Measurements from ENCODE around the gene CRYBG1. TPM values are rescaled to one million over a fixed set of nuclear protein-coding genes. Genes with fewer than 3 reads are reported as not detected.

Gene CRYBG1
- total RNA-seq, 1 experiment from 2014 or later, result 14.1 TPM

GRCh38 chr6:106458021-106458986 is 97.8 kb downstream of the CRYBG1 start:
- DNase-seq (ENCODE audit: low read depth), result no peak

GRCh38 chr6:106460481-106460880 is 100.0 kb downstream of the CRYBG1 start:
- no peak for DNase-seq (ENCODE audit: low read depth)

- no peak for DNase-seq (ENCODE audit: low read depth)
These were observed 100.6 kb downstream of the CRYBG1 start for GRCh38 chr6:106461084-106461483.

GRCh38 chr6:106462923-106463557 is 102.5 kb downstream of the CRYBG1 start:
- DNase-seq (ENCODE audit: low read depth), result no peak

GRCh38 chr6:106466211-106466610 is 105.7 kb downstream of the CRYBG1 start:
- no peak for DNase-seq (ENCODE audit: low read depth)

GRCh38 chr6:106468935-106469334 is 108.4 kb downstream of the CRYBG1 start:
- DNase-seq (ENCODE audit: low read depth), result no peak

- DNase-seq (ENCODE audit: low read depth), result no peak
These were observed 109.4 kb downstream of the CRYBG1 start for GRCh38 chr6:106469882-106470281.

- no peak for DNase-seq (ENCODE audit: low read depth)
These were observed 109.8 kb downstream of the CRYBG1 start for GRCh38 chr6:106470316-106470715.

- no peak for DNase-seq (ENCODE audit: low read depth)
These were observed 110.3 kb downstream of the CRYBG1 start for GRCh38 chr6:106470811-106471210.

GRCh38 chr6:106473812-106474211 is 113.3 kb downstream of the CRYBG1 start:
- no peak for DNase-seq (ENCODE audit: low read depth)

- no peak for DNase-seq (ENCODE audit: low read depth)
These were observed 113.9 kb downstream of the CRYBG1 start for GRCh38 chr6:106474466-106474865.

GRCh38 chr6:106475284-106475683 is 114.8 kb downstream of the CRYBG1 start:
- DNase-seq (ENCODE audit: low read depth), result peak; percentile 30

- peak; percentile 63 for DNase-seq (ENCODE audit: low read depth)
These were observed 116.0 kb downstream of the CRYBG1 start for GRCh38 chr6:106476331-106477105.

- no peak for DNase-seq (ENCODE audit: low read depth)
These were observed 116.6 kb downstream of the CRYBG1 start for GRCh38 chr6:106477146-106477545.

GRCh38 chr6:106477790-106478189 is 117.3 kb downstream of the CRYBG1 start:
- peak; percentile 34 for DNase-seq (ENCODE audit: low read depth)

GRCh38 chr6:106486236-106486635 is 125.7 kb downstream of the CRYBG1 start:
- DNase-seq (ENCODE audit: low read depth), result no peak

- DNase-seq (ENCODE audit: low read depth), result peak; percentile 52
These were observed 128.2 kb downstream of the CRYBG1 start for GRCh38 chr6:106488494-106489370.

GRCh38 chr6:106490030-106490429 is 129.5 kb downstream of the CRYBG1 start:
- DNase-seq (ENCODE audit: low read depth), result no peak

- no peak for DNase-seq (ENCODE audit: low read depth)
These were observed 129.9 kb downstream of the CRYBG1 start for GRCh38 chr6:106490436-106490835.

- DNase-seq (ENCODE audit: low read depth), result no peak
These were observed 130.5 kb downstream of the CRYBG1 start for GRCh38 chr6:106490974-106491373.

- no peak for DNase-seq (ENCODE audit: low read depth)
These were observed 134.5 kb downstream of the CRYBG1 start for GRCh38 chr6:106495014-106495413.

Data from Daoy (cell line).